Right cardiac atrium (tissue), 5 donors: ENCODE results near the gene METAP1. TPM values are rescaled to one million over a fixed set of nuclear protein-coding genes. Genes with fewer than 3 reads are reported as not detected.
A peak's percentile ranks its signal among the peaks of the same experiment; 100 is the strongest.
"Not testable (repeated sequence)": the region's sequence is repeated elsewhere in the genome, so short reads cannot be mapped to it uniquely, and the experiment has no call there.

Source experiments
- ATAC-seq, 2 donors: fragments of 200-7000 bp; cut with Tn5 transposase; one replicate each; pipeline versions ENCODE4 v1.8.0 to v1.9.1; 2020; ENCODE audit warnings: moderate library complexity in 2 of 2, mild to moderate bottlenecking in 1 of 2
- DNase-seq, 3 donors: peaks; one replicate each; pipeline ENCODE4 v3.0.0-alpha.2; 2020
- H3K27ac ChIP-seq: one replicate; pipeline ENCODE4 v1.5.1; 2013; ENCODE audit warnings: mild to moderate bottlenecking, low read length, control low read depth, moderate library complexity
- H3K27me3 ChIP-seq: one replicate; pipeline ENCODE4 v1.6.1; 2013; ENCODE audit not compliant: control insufficient read depth, insufficient read depth
- H3K4me1 ChIP-seq: one replicate; pipeline ENCODE4 v1.6.1; 2013; ENCODE audit warnings: low read length; ENCODE audit not compliant: control insufficient read depth, insufficient read depth
- H3K4me3 ChIP-seq: one replicate; pipeline ENCODE4 v1.5.1; 2013; ENCODE audit warnings: low read length, control low read depth
- H3K9me3 ChIP-seq: one replicate; pipeline ENCODE4 v1.6.1; 2013; ENCODE audit warnings: low read length; ENCODE audit not compliant: control insufficient read depth
- WGBS: extraction: QIAGEN DNeasy Blood & Tissue Kit; methylation state at CpG from one replicate; pipeline ENCODE4 v1.1.7; 2013; 5-methylcytosine and 5-hydroxymethylcytosine counted together
- intact Hi-C, 4 donors: fragments of 100-400 bp; cut with DNase I; formaldehyde crosslinking; loops; one replicate each; pipeline versions ENCODE4 v1.11.0 to v1.14.0; 2022 to 2023
- polyA plus RNA-seq: library from polyadenylated mRNA; stranded (reverse); fragments of 200-250 nt; gene quantifications from one replicate; pipeline ENCODE4 v1.2.3, GENCODE V29; 2013
- total RNA-seq, 4 donors: library from RNA; stranded (reverse); fragmentation: NEBNext Ultra II Directional; extraction: Animal tissue kit (Norgen Biotek cat#: 25700); gene quantifications; one replicate each; pipeline ENCODE4 v1.2.1, GENCODE V29; 2021
- donor health status: healthy with polysubstance abuse.
- donor health status: DM: no; HTN: yes; CAD: no.
- donor health status: DM: no; HTN: no; CAD: no.
- donor health status: DM: no; HTN: yes; CAD: no; lungs with severe emphysema.
- donor health status: DM: yes; HTN: yes; CAD: no.

Gene METAP1
- total and polyA plus RNA-seq, 5 donors, result 26.7 to 53.2 (median 39.9) TPM

DNA sequence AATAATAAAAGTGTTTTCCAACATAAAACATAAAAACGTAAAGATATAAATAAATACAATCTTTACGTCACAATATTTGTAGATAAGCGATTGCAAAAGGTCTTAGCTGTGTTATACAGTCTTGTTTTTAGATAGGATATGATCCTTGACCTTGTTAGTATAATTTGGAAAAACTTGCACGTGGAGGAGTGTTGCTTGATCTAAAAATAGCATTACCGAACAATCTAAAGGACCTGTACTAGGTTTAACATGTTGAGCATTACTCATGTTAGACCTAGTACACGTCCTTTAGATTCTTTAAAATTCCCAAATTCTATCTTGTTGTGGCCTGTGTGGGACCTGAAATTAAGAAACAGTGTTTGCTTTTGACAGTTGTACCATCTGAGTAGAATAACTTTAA, 1.6 kb downstream of the METAP1 start:
- intact Hi-C loops, result loop anchor here in 3 of 4 donors (5.0 to 10.0 kb wide), 2 partner anchors 60 to 62 kb away; no protein-coding TSS in a partner anchor
- no peak for ATAC-seq
- no peak overlapping the region for H3K27ac ChIP-seq
- no peaks in the 10 kb centered on the region for H3K9me3 ChIP-seq
- 57% methylated on average over 6 of the region's 6 CpGs for WGBS
- no peaks in the 10 kb centered on the region for H3K4me1 ChIP-seq
- H3K4me3 ChIP-seq, result no peak overlapping the region
- no peaks in the 10 kb centered on the region for H3K27me3 ChIP-seq
- DNase-seq, result no peak

- no peaks in the 10 kb centered on the region for H3K27me3 ChIP-seq
- DNase-seq (no peak), ATAC-seq (no peak)
- intact Hi-C loops, result loop anchor here in 3 of 4 donors (5.0 to 10.0 kb wide), 2 partner anchors 59 to 64 kb away; no protein-coding TSS in a partner anchor
- no peak overlapping the region for H3K4me3 ChIP-seq
- no peak overlapping the region for H3K27ac ChIP-seq
- 97% methylated on average over 7 of the region's 7 CpGs for WGBS
- H3K4me1 ChIP-seq, result no peaks in the 10 kb centered on the region
- H3K9me3 ChIP-seq, result no peaks in the 10 kb centered on the region
Observed at GRCh38 chr4:98998551-98998950, 3.0 kb downstream of the METAP1 start.

DNA sequence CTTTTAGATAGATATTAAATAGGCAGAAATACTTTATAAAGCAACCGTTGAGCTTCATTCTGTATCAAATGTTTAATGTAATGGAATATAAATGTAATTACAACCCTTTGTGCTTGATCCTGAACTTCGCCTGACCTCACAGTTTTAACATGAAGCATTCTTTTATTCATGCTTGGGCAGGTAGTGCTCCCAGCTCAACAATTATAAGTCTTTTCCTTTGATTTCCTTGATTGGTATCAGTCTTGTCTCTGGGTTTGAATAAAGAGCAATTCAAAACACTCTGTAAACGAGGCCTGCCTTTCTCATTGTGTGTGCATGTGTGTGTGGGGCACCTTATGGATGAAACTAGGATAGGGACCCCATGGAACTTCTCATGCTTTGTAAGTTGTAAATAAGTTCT, 6.8 kb downstream of the METAP1 start:
- 62% methylated on average over 3 of the region's 3 CpGs for WGBS
- no peaks in the 10 kb centered on the region for H3K27me3 ChIP-seq
- DNase-seq, result no peak
- ATAC-seq, result no peak
- H3K4me1 ChIP-seq, result no peaks in the 10 kb centered on the region
- intact Hi-C loops, result loop anchor here in 1 of 4 donors (10.0 kb wide), 1 partner anchor 53 kb away; no protein-coding TSS in a partner anchor
- no peaks in the 10 kb centered on the region for H3K9me3 ChIP-seq
- H3K4me3 ChIP-seq, result no peak overlapping the region
- no peak overlapping the region for H3K27ac ChIP-seq

- Histone ChIP-seq H3K4me3 (no peak overlapping the region), H3K4me1 (no peaks in the 10 kb centered on the region), H3K27ac (no peak overlapping the region), H3K27me3 (no peaks in the 10 kb centered on the region), H3K9me3 (no peaks in the 10 kb centered on the region)
- WGBS, result 83% methylated on average over 2 of the region's 2 CpGs
- ATAC-seq (no peak), DNase-seq (no peak)
- intact Hi-C loops, result loop anchor here in 1 of 4 donors (10.0 kb wide), 1 partner anchor 47 kb away; no protein-coding TSS in a partner anchor
Observed at GRCh38 chr4:99008051-99008450, 12.5 kb downstream of the METAP1 start.

DNA sequence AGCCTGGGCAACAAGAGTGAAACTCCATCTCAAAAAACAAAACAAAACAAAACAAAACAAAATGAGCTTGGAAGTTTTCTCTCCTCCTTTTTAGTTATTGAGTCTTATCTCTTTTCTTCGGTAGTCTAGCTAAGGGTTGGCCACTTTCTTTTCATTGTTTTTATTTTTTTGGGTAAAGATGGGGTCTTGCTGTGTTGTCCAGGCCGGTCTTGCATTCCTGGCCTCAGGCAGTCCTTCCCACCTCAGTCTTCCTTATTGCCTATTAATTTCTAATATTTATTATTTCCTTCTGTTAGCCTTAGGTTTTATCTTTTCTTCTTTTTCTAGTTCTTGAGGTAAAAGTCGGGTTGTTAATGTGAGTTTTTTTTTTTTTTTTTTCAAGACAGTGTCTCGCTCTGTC, 16.4 kb downstream of the METAP1 start:
- Histone ChIP-seq H3K9me3 (no peaks in the 10 kb centered on the region), H3K27ac (no peak overlapping the region), H3K4me3 (no peak overlapping the region), H3K27me3 (no peaks in the 10 kb centered on the region), H3K4me1 (peaks cover 6% of the 10 kb centered on the region)
- DNase-seq, result no peak
- intact Hi-C loops, result no loop called here
- WGBS, result 98% methylated on average over 4 of the region's 4 CpGs
- no peak for ATAC-seq

- Histone ChIP-seq H3K4me1 (peaks cover 6% of the 10 kb centered on the region), H3K27me3 (no peaks in the 10 kb centered on the region), H3K27ac (peak overlapping the region; percentile 81), H3K4me3 (no peak overlapping the region), H3K9me3 (no peaks in the 10 kb centered on the region)
- DNase-seq (peak in 1 of 3 donors; percentile 22), ATAC-seq (peak; percentile 91 to 93)
- intact Hi-C loops, result no loop called here
- 42% methylated on average over 4 of the region's 4 CpGs for WGBS
Observed at GRCh38 chr4:99013402-99013843, 17.9 kb downstream of the METAP1 start.

DNA sequence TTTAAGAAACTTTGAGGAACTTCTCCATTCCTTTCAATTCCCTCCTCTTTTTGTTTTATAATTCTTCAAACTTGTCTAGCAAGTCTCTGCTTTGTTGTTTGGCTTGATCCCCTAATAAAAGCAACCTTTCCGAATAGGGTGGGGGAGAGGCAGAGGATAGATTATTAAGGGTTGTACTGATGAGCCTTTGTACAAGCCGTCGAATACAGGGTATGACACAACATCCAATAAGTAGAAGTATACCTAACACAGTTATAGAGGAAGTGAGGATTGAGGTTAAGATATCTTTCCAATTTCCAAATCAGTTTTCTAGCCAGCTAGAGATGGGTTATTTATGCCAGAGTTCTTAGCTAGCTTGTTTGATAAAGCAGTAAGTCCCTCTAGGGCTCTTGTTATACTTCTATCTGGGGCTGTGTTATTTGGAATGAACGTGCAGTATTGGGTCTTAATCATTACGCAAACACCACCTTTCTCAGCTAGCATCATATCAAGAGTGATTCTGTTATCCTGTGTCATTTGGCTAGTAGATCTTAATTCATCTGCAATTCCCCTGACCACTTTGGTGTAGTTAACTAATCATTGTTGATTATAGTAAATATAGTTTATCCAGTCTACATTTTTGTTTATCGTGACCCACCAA, 18.5 kb downstream of the METAP1 start:
- Histone ChIP-seq H3K9me3 (no peaks in the 10 kb centered on the region), H3K4me1 (peaks cover 6% of the 10 kb centered on the region), H3K27me3 (no peaks in the 10 kb centered on the region), H3K27ac (peak overlapping the region; percentile 67), H3K4me3 (no peak overlapping the region)
- no peak for DNase-seq
- 70% methylated on average over 6 of the region's 6 CpGs for WGBS
- ATAC-seq, result peak; percentile 45 to 52
- intact Hi-C loops, result no loop called here

DNA sequence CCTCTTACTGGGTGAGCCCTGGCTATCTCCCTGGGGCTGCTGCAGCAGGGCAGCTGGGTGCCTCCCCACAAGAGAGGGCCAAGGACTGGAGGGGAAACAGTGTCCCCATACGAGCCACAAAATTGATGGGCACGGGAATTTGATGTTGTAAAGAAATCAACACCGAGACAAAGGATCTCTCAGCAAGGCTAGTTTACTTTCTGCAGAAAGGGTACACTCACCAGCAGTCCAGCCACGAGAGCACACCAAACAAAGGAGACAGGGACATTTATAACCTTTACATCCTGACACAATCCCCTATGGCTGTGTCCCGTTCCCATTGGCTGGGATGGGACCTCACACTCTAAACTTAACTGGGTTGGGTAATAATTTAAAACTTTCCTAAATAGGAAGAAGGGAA, 25.9 kb downstream of the METAP1 start:
- no peak for DNase-seq
- ATAC-seq, result no peak
- H3K4me3 ChIP-seq, result no peak overlapping the region
- peaks cover 11% of the 10 kb centered on the region for H3K4me1 ChIP-seq
- WGBS, result 95% methylated on average over 5 of the region's 5 CpGs
- H3K27me3 ChIP-seq, result no peaks in the 10 kb centered on the region
- H3K27ac ChIP-seq, result no peak overlapping the region
- no peaks in the 10 kb centered on the region for H3K9me3 ChIP-seq
- intact Hi-C loops, result no loop called here

- no peak for ATAC-seq
- Histone ChIP-seq H3K9me3 (no peaks in the 10 kb centered on the region), H3K27ac (no peak overlapping the region), H3K4me1 (peaks cover 11% of the 10 kb centered on the region), H3K27me3 (no peaks in the 10 kb centered on the region), H3K4me3 (no peak overlapping the region)
- DNase-seq, result no peak
- intact Hi-C loops, result no loop called here
- 99% methylated on average over 9 of the region's 9 CpGs for WGBS
Observed at GRCh38 chr4:99022566-99022965, 27.0 kb downstream of the METAP1 start.

DNA sequence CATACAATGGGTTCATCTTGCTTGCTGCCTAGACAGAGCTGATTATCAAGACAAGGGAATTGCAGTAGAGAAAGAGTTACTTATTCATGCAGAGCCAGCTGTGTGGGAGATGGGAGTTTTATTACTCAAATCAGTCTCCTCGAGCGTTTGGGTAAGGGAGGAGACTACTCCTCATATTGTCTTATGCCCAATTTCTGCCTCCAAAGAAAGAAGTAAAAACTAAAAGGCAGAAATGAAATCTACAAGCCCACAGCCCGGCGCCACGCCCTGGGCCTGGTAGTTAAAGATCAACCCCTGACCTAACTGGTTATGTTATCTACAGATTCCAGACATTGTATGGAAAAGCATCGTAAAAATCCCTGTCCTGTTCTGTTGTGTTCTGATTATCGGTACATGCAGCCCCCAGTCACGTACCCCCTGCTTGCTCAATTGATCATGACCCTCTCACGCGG, 28.3 kb downstream of the METAP1 start:
- WGBS, result 87% methylated on average over 10 of the region's 10 CpGs
- H3K4me3 ChIP-seq, H3K9me3 ChIP-seq, intact Hi-C loops, DNase-seq, H3K27ac ChIP-seq, ATAC-seq, H3K27me3 ChIP-seq: not testable (repeated sequence)
- peaks cover 11% of the 10 kb centered on the region for H3K4me1 ChIP-seq

DNA sequence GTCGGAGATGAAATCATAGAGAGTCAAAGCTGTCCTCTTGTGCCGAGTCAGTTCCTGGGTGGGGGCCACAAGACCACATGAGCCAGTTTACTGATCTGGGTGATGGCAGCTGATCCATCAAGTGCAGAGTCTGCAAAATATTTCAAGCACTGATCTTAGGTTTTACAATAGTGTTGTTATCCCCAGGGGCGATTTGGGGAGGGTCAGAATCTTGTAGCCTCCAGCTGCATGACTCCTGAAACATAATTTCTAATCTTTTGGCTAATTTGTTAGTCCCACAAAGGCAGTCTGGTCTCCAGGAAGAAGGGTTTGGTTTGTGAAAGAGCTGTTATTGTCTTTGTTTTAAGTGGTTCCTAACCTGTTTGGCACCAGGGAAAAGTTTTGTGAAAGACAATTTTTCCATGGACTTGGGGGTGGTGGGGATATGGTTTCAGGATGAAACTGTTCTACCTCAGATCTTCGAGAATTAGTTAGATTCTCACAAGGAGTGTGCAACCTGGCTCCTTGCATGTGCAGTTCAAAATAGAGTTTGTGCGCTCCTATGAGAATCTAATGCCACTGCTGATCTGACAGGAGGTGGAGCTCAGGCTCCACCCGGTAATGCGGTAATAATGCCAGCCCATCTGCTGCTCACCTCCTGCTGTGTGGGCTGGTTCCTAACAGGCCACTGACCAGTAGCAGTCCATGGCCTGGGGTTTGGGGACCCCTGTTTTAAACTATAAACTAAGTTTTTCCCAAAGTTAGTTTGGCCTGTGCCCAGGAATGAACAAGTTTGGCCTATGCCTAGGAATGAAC, 29.2 kb downstream of the METAP1 start:
- Histone ChIP-seq H3K4me3 (no peak overlapping the region), H3K9me3 (no peaks in the 10 kb centered on the region), H3K27ac (peak overlapping the region; percentile 58), H3K27me3 (no peaks in the 10 kb centered on the region), H3K4me1 (peaks cover 11% of the 10 kb centered on the region)
- peak; percentile 77 to 82 for ATAC-seq
- intact Hi-C loops, result no loop called here
- DNase-seq, result peak in 1 of 3 donors; percentile 52
- WGBS, result 79% methylated on average over 7 of the region's 7 CpGs
